GM12878 (cell line): ENCODE results near the gene CARD10. TPM values are rescaled to one million over a fixed set of nuclear protein-coding genes. Genes with fewer than 3 reads are reported as not detected.

ENCODE experiments used
- BCL11A ChIP-seq: IDR thresholded peaks from 2 replicates; pipeline ENCODE4 v1.6.1; 2011; ENCODE audit warnings: low read depth, low read length
- CHD2 ChIP-seq: IDR thresholded peaks from 2 replicates; pipeline ENCODE4 v1.6.1; 2011; ENCODE audit warnings: low read depth, low read length, improper control_type of control experiment, borderline replicate concordance
- EP300 ChIP-seq, 2 experiments: fragments of 150-350 bp in 1 of 2; IDR thresholded peaks; 2 replicates each; pipeline ENCODE4 v1.6.1; 2011 to 2012; ENCODE audit warnings: low read depth in 2 of 2, low read length in 2 of 2, borderline replicate concordance in 1 of 2, improper control_type of control experiment in 1 of 2, inconsistent platforms in 1 of 2; ENCODE audit not compliant: control insufficient read depth in 1 of 2
- GABPA ChIP-seq: IDR thresholded peaks from 2 replicates; pipeline ENCODE4 v1.6.1; 2014; ENCODE audit warnings: antibody characterized with exemption, low read depth, mild to moderate bottlenecking, inconsistent platforms
- HDAC2 ChIP-seq: fragments of 200-600 bp; sonication (generic); IDR thresholded peaks from 2 replicates; pipeline ENCODE4 v1.6.1; 2017
- MYB ChIP-seq: fragments of 150-350 bp; IDR thresholded peaks from 2 replicates; pipeline ENCODE4 v1.6.1; 2014; ENCODE audit warnings: mild to moderate bottlenecking, low read depth, low read length, borderline replicate concordance
- POU2F2 ChIP-seq: IDR thresholded peaks from 3 replicates; pipeline ENCODE4 v1.6.1; 2011; ENCODE audit warnings: low read depth, mild to moderate bottlenecking, low read length, borderline replicate concordance
- RBBP5 ChIP-seq: fragments of 200-600 bp; sonication (generic); conservative IDR thresholded peaks from 2 replicates; pipeline ENCODE4 v1.6.1; 2016
- SMARCA5 ChIP-seq: fragments of 450-650 bp; IDR thresholded peaks from 2 replicates; pipeline ENCODE4 v1.6.1; 2017; ENCODE audit warnings: mild to moderate bottlenecking
- TAF1 ChIP-seq: IDR thresholded peaks from 2 replicates; pipeline ENCODE4 v1.6.1; 2011; ENCODE audit warnings: mild to moderate bottlenecking, low read depth, low read length, borderline replicate concordance
- ZNF592 ChIP-seq: fragments of 450-650 bp; IDR thresholded peaks from 2 replicates; pipeline ENCODE4 v1.6.1; 2017; ENCODE audit warnings: mild to moderate bottlenecking, moderate library complexity
- ZNF622 ChIP-seq: fragments of 450-650 bp; IDR thresholded peaks from 2 replicates; pipeline ENCODE4 v1.6.1; 2017; ENCODE audit warnings: mild to moderate bottlenecking, inconsistent platforms
- polyA plus RNA-seq, 11 experiments: library from polyadenylated mRNA; depleted of rRNA in 4 of 11; unstranded in 6 of 11; stranded (reverse) in 5 of 11; fragments of >200 nt; fragmentation: Nextera tagmentation in 4 of 11; fragmentation: Illumina TruSeq in 1 of 11; extraction: Ambion mirVana in 4 of 11; extraction: Trizol in 1 of 11; gene quantifications; 1 replicate in 1 of 11; 2 replicates in 10 of 11; pipeline versions ENCODE4 v1.2.1 to v1.2.3, GENCODE V29; 2011 to 2016; ENCODE audit warnings: inconsistent platforms in 2 of 11, missing spikeins in 2 of 11, low read depth in 1 of 11
- total RNA-seq, 4 experiments: library from RNA; depleted of rRNA in 3 of 4; stranded (reverse); fragments of >200 nt in 3 of 4; fragmentation: Illumina TruSeq in 1 of 4; extraction: Trizol in 1 of 4; gene quantifications; 2 replicates each; pipeline versions ENCODE4 v1.2.1 to v1.2.3, GENCODE V29; 2013 to 2021
- TF ChIP-seq, protein P1 (sequence below): fragments of 450-650 bp; formaldehyde crosslinking; IDR thresholded peaks from 2 replicates; pipeline ENCODE4 v1.5.0; 2022; ENCODE audit warnings: mild to moderate bottlenecking, missing genetic modification characterization
- TF ChIP-seq, protein P2 (sequence below): fragments of 450-650 bp; IDR thresholded peaks from 2 replicates; pipeline ENCODE4 v1.6.1; 2017; ENCODE audit warnings: mild to moderate bottlenecking, moderate library complexity
- TF ChIP-seq, protein P3 (sequence below): fragments of 450-650 bp; IDR thresholded peaks from 2 replicates; pipeline ENCODE4 v1.6.1; 2014; ENCODE audit warnings: mild to moderate bottlenecking

Gene CARD10
- total and polyA plus RNA-seq, 10 of the 15 experiments (the other 5 are each of a cell fraction or from before 2014, with no cell fraction given), result 0.08 to 0.10 (median 0.10) TPM; not detected in 7

- TF ChIP-seq, protein P1, sequence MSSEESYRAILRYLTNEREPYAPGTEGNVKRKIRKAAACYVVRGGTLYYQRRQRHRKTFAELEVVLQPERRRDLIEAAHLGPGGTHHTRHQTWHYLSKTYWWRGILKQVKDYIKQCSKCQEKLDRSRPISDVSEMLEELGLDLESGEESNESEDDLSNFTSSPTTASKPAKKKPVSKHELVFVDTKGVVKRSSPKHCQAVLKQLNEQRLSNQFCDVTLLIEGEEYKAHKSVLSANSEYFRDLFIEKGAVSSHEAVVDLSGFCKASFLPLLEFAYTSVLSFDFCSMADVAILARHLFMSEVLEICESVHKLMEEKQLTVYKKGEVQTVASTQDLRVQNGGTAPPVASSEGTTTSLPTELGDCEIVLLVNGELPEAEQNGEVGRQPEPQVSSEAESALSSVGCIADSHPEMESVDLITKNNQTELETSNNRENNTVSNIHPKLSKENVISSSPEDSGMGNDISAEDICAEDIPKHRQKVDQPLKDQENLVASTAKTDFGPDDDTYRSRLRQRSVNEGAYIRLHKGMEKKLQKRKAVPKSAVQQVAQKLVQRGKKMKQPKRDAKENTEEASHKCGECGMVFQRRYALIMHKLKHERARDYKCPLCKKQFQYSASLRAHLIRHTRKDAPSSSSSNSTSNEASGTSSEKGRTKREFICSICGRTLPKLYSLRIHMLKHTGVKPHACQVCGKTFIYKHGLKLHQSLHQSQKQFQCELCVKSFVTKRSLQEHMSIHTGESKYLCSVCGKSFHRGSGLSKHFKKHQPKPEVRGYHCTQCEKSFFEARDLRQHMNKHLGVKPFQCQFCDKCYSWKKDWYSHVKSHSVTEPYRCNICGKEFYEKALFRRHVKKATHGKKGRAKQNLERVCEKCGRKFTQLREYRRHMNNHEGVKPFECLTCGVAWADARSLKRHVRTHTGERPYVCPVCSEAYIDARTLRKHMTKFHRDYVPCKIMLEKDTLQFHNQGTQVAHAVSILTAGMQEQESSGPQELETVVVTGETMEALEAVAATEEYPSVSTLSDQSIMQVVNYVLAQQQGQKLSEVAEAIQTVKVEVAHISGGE, result no peak
- TF ChIP-seq GABPA, result no peak
- TF ChIP-seq, protein P2, sequence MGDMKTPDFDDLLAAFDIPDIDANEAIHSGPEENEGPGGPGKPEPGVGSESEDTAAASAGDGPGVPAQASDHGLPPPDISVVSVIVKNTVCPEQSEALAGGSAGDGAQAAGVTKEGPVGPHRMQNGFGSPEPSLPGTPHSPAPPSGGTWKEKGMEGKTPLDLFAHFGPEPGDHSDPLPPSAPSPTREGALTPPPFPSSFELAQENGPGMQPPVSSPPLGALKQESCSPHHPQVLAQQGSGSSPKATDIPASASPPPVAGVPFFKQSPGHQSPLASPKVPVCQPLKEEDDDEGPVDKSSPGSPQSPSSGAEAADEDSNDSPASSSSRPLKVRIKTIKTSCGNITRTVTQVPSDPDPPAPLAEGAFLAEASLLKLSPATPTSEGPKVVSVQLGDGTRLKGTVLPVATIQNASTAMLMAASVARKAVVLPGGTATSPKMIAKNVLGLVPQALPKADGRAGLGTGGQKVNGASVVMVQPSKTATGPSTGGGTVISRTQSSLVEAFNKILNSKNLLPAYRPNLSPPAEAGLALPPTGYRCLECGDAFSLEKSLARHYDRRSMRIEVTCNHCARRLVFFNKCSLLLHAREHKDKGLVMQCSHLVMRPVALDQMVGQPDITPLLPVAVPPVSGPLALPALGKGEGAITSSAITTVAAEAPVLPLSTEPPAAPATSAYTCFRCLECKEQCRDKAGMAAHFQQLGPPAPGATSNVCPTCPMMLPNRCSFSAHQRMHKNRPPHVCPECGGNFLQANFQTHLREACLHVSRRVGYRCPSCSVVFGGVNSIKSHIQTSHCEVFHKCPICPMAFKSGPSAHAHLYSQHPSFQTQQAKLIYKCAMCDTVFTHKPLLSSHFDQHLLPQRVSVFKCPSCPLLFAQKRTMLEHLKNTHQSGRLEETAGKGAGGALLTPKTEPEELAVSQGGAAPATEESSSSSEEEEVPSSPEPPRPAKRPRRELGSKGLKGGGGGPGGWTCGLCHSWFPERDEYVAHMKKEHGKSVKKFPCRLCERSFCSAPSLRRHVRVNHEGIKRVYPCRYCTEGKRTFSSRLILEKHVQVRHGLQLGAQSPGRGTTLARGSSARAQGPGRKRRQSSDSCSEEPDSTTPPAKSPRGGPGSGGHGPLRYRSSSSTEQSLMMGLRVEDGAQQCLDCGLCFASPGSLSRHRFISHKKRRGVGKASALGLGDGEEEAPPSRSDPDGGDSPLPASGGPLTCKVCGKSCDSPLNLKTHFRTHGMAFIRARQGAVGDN, result no peak
- TF ChIP-seq, protein P3, sequence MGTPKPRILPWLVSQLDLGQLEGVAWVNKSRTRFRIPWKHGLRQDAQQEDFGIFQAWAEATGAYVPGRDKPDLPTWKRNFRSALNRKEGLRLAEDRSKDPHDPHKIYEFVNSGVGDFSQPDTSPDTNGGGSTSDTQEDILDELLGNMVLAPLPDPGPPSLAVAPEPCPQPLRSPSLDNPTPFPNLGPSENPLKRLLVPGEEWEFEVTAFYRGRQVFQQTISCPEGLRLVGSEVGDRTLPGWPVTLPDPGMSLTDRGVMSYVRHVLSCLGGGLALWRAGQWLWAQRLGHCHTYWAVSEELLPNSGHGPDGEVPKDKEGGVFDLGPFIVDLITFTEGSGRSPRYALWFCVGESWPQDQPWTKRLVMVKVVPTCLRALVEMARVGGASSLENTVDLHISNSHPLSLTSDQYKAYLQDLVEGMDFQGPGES, result no peak
- TF ChIP-seq BCL11A, result no peak
- no peak for TF ChIP-seq POU2F2
- TF ChIP-seq CHD2, result no peak
- TF ChIP-seq HDAC2, result no peak
- no peak for TF ChIP-seq ZNF622
- no peak for TF ChIP-seq ZNF592
- TF ChIP-seq SMARCA5, result peak; percentile 76
- no peak for TF ChIP-seq RBBP5
- TF ChIP-seq MYB, result no peak
- TF ChIP-seq TAF1, result no peak
- no peak; a peak in 1 of 4 replicates for TF ChIP-seq EP300 (IDR thresholded peaks at IDR 0.05; ENCODE audit: borderline replicate concordance in 1 of 2, control insufficient read depth in 1 of 2, low read depth in 2 of 2, low read length in 2 of 2)
Observed at GRCh38 chr22:37566903-37567798, 47.9 kb upstream of the CARD10 start (continued).
